Left lung (tissue), 10 donors: ENCODE data around the gene ARHGAP1. TPM values are rescaled to one million over a fixed set of nuclear protein-coding genes. Genes with fewer than 3 reads are reported as not detected.

Experiments
- ATAC-seq: fragments of 200-7000 bp; cut with Tn5 transposase; one replicate; pipeline ENCODE4 v1.9.1; 2020; ENCODE audit warnings: moderate library complexity
- DNase-seq, 4 donors: peaks; one replicate each; pipeline ENCODE4 v3.0.0-alpha.2; 2013 to 2020
- H3K27ac ChIP-seq, 2 donors: fragments of 200-600 bp; sonication (generic) in 1 of 2; one replicate each; pipeline versions ENCODE4 v1.5.0 to v1.8.0; 2020 to 2021
- H3K27me3 ChIP-seq, 2 donors: fragments of 200-600 bp; sonication (generic) in 1 of 2; one replicate each; pipeline versions ENCODE4 v1.5.0 to v1.8.0; 2020 to 2021
- H3K36me3 ChIP-seq, 2 donors: fragments of 200-600 bp; sonication (generic) in 1 of 2; one replicate each; pipeline versions ENCODE4 v1.5.0 to v1.8.0; 2020 to 2021
- H3K4me1 ChIP-seq, 2 donors: fragments of 200-600 bp; one replicate each; pipeline ENCODE4 v1.8.0; 2021
- H3K4me3 ChIP-seq, 2 donors: fragments of 200-600 bp; sonication (generic) in 1 of 2; one replicate each; pipeline versions ENCODE4 v1.5.0 to v1.8.0; 2020 to 2021; ENCODE audit warnings: mild to moderate bottlenecking in 1 of 2
- H3K9me3 ChIP-seq, 2 donors: fragments of 200-600 bp; sonication (generic) in 1 of 2; one replicate each; pipeline versions ENCODE4 v1.5.0 to v1.8.0; 2020 to 2021
- intact Hi-C, 2 donors: fragments of 100-400 bp; cut with DNase I; formaldehyde crosslinking; loops; one replicate each; pipeline versions ENCODE4 v1.11.2 to v1.14.2; 2022
- polyA plus RNA-seq, 6 donors: library from polyadenylated mRNA; unstranded; fragments of 120-200 nt; gene quantifications; one replicate each; pipeline ENCODE4 v1.2.1, GENCODE V29; 2013; ENCODE audit not compliant: insufficient read length in 6 of 6
- total RNA-seq, 2 donors: library from RNA; stranded (reverse); fragmentation: NEBNext Ultra II Directional; extraction: Animal tissue kit (Norgen Biotek cat#: 25700); gene quantifications; one replicate each; pipeline ENCODE4 v1.2.1, GENCODE V29; 2021
- TF ChIP-seq, protein P1 (sequence below), 2 donors: fragments of 200-600 bp; sonication (generic) in 1 of 2; IDR thresholded peaks; one replicate each; pipeline versions ENCODE4 v1.5.0 to v1.8.0; 2021; ENCODE audit warnings: antibody characterized with exemption in 2 of 2
- donor health status: DM: no; HTN: yes; CAD: no.
- donor health status: DM: no; HTN: no; CAD: no.

The ARHGAP1 gene
- total and polyA plus RNA-seq, 8 donors = 59.9 to 90.3 (median 67.0) TPM

DNA sequence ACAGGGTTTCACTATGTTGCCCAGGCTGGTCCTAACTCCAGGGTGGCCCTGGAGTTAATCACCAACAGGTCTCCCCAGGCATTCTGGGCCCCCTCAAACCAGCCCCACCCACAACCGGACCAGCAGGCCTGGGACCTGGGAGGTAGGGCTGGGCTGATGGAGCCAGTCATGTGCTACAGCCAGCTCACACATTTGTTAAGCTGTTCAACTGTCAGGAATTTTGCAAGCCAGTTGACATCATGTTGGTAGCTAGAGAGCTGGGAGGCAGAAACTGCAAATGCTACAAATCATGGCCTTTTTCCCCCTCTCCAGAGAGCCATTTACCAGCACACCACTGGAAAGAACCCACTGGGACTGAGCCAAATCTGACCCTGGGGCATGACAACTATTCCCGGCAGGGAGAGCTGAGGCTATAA is 6.8 kb downstream of the ARHGAP1 start:
- H3K9me3 ChIP-seq = no peaks in the 10 kb centered on the region
- peaks cover 2 to 25% of the 10 kb centered on the region in 2 donors for H3K4me1 ChIP-seq
- ATAC-seq (no peak), DNase-seq (no peak)
- TF ChIP-seq, protein P1, sequence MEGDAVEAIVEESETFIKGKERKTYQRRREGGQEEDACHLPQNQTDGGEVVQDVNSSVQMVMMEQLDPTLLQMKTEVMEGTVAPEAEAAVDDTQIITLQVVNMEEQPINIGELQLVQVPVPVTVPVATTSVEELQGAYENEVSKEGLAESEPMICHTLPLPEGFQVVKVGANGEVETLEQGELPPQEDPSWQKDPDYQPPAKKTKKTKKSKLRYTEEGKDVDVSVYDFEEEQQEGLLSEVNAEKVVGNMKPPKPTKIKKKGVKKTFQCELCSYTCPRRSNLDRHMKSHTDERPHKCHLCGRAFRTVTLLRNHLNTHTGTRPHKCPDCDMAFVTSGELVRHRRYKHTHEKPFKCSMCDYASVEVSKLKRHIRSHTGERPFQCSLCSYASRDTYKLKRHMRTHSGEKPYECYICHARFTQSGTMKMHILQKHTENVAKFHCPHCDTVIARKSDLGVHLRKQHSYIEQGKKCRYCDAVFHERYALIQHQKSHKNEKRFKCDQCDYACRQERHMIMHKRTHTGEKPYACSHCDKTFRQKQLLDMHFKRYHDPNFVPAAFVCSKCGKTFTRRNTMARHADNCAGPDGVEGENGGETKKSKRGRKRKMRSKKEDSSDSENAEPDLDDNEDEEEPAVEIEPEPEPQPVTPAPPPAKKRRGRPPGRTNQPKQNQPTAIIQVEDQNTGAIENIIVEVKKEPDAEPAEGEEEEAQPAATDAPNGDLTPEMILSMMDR (IDR thresholded peaks at IDR 0.05) = no peak
- H3K36me3 ChIP-seq = peaks cover 0 to 75% of the 10 kb centered on the region in 2 donors
- H3K4me3 ChIP-seq = no peak overlapping the region
- H3K27ac ChIP-seq = no peak overlapping the region
- intact Hi-C loops = no loop called here
- H3K27me3 ChIP-seq = no peaks in the 10 kb centered on the region

DNA sequence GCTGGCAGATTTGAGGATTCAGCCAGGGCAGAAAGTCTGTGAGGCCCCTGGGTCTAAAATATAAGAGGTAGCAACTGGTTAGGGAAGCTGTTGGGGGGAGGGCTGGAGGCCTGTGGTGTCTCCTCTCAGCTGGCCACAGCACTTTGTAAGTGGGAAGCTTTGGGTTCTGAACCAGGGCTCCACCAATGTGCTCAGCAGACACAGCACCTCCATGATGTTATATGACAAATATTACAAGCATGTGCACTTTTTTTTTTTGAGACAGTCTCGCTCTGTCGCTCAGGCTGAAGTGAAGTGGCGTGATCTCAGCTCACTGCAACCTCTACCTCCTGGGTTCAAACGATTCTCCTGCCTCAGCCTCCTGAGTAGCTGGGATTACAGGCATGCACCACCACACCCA is 8.0 kb downstream of the ARHGAP1 start:
- DNase-seq (no peak), ATAC-seq (no peak)
- TF ChIP-seq, protein P1 (IDR thresholded peaks at IDR 0.05) = no peak
- intact Hi-C loops = no loop called here
- Histone ChIP-seq H3K36me3 (peaks cover 0 to 84% of the 10 kb centered on the region in 2 donors), H3K4me1 (peaks cover 0 to 13% of the 10 kb centered on the region in 2 donors), H3K27me3 (no peaks in the 10 kb centered on the region), H3K4me3 (no peak overlapping the region), H3K27ac (no peak overlapping the region), H3K9me3 (no peaks in the 10 kb centered on the region)

GRCh38 chr11:46690702-46691101 is 9.7 kb downstream of the ARHGAP1 start:
- H3K4me3 ChIP-seq = no peak overlapping the region
- DNase-seq (no peak), ATAC-seq (no peak)
- H3K36me3 ChIP-seq = peaks cover 0 to 89% of the 10 kb centered on the region in 2 donors
- H3K4me1 ChIP-seq = peaks cover 0 to 3% of the 10 kb centered on the region in 2 donors
- TF ChIP-seq, protein P1 (IDR thresholded peaks at IDR 0.05) = no peak
- intact Hi-C loops = no loop called here
- no peak overlapping the region for H3K27ac ChIP-seq
- no peaks in the 10 kb centered on the region for H3K9me3 ChIP-seq
- H3K27me3 ChIP-seq = no peaks in the 10 kb centered on the region

DNA sequence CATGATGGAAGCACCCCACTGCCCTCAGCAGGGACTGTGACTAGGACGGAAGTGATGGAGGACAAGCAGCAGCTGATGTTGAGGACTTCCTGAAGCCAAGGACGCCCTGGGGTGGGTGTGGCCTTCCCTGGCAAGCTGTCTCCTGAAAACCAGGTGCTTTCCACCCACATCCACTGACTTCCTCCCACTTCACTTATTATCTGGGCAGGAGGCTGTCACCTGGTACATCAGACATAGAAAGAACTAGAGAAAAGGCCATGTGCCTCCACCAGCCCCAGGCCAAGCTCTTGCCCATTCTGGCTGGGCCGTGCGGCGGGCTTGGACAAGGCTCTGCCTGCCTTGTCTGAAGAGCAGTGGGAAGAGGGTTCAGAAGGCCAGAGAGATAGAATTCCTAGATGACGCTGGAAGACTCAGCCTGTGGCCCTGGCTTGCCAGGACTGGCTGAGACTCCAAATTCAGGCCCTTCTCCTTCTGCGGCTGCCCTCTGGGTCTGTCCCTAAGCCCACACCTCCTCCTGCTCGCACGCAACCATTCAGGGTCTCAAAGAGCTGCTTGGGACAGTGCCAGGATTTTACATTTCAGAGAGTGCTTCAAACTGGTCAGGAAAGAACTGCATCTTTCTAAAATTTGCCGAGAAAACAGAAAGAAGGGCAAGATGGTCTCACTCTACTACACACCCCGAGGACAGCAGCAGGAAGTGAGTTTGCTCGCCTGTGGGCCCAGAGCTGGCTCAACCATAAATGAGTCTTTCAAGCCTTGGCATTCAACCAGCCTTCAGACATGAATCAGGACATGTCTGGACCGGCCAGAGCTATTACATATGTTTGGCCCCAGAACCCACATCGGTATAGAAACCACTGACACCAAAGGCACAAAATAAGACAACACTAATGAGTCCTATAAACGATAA is 13.3 kb downstream of the ARHGAP1 start:
- Histone ChIP-seq H3K27me3 (no peaks in the 10 kb centered on the region), H3K4me3 (no peak overlapping the region), H3K27ac (peak overlapping the region; percentile 66 to 68), H3K36me3 (peaks cover 0 to 80% of the 10 kb centered on the region in 2 donors), H3K4me1 (peaks cover 0 to 6% of the 10 kb centered on the region in 2 donors), H3K9me3 (no peaks in the 10 kb centered on the region)
- peak; percentile 60 for ATAC-seq
- TF ChIP-seq, protein P1 (IDR thresholded peaks at IDR 0.05) = no peak
- intact Hi-C loops = no loop called here
- DNase-seq = peak in 2 of 4 donors; percentile 54 to 76

DNA sequence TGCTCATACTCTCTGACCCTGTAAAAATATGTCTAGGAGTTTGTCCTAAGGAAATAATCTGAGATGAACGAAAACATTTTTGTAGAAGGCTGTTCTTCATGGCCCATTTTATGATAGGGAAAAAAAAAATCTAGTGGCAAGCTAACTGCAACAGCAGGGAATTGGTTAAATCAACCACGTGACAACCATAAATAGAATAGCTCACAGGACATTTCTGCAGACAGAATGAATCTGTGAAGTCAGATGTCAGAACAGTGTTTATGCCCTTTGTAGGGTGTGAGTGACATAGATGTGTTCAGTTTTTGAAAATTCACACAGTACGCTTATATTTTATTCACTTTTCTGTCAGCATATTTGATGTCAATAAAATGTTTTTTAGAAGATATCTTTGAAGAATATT is 16.1 kb downstream of the ARHGAP1 start:
- intact Hi-C loops = no loop called here

More for the DNA sequence above, 16.1 kb downstream of the ARHGAP1 start:
- Histone ChIP-seq H3K36me3 (peaks cover 0 to 86% of the 10 kb centered on the region in 2 donors), H3K4me3 (no peak overlapping the region), H3K27ac (no peak overlapping the region), H3K27me3 (no peaks in the 10 kb centered on the region), H3K4me1 (peaks cover 0 to 6% of the 10 kb centered on the region in 2 donors), H3K9me3 (no peaks in the 10 kb centered on the region)
- TF ChIP-seq, protein P1 (IDR thresholded peaks at IDR 0.05) = no peak
- ATAC-seq = no peak
- DNase-seq = no peak
